IPS-18a (cell line): Measurements from ENCODE around the gene STAU1.
"Not testable (repeated sequence)": the region's sequence is repeated elsewhere in the genome, so short reads cannot be mapped to it uniquely, and the experiment has no call there.

Experiments used
- H3K27ac ChIP-seq: one replicate; pipeline ENCODE4 v1.5.1; 2013; ENCODE audit warnings: low read length
- H3K27me3 ChIP-seq: one replicate; pipeline ENCODE4 v1.6.1; 2013; ENCODE audit warnings: mild to moderate bottlenecking, low read length; ENCODE audit not compliant: control insufficient read depth, insufficient read depth
- H3K36me3 ChIP-seq: one replicate; pipeline ENCODE4 v1.6.1; 2013; ENCODE audit warnings: low read depth, low read length; ENCODE audit not compliant: control insufficient read depth
- H3K4me1 ChIP-seq: one replicate; pipeline ENCODE4 v1.6.1; 2013; ENCODE audit warnings: low read depth, low read length; ENCODE audit not compliant: control insufficient read depth
- H3K4me3 ChIP-seq: one replicate; pipeline ENCODE4 v1.5.1; 2013; ENCODE audit warnings: low read length
- H3K9ac ChIP-seq: one replicate; pipeline ENCODE4 v1.6.1; 2013; ENCODE audit warnings: mild to moderate bottlenecking, low read length, moderate library complexity
- H3K9me3 ChIP-seq: one replicate; pipeline ENCODE4 v1.6.1; 2013; ENCODE audit warnings: low read depth, low read length; ENCODE audit not compliant: control insufficient read depth

The STAU1 gene

DNA sequence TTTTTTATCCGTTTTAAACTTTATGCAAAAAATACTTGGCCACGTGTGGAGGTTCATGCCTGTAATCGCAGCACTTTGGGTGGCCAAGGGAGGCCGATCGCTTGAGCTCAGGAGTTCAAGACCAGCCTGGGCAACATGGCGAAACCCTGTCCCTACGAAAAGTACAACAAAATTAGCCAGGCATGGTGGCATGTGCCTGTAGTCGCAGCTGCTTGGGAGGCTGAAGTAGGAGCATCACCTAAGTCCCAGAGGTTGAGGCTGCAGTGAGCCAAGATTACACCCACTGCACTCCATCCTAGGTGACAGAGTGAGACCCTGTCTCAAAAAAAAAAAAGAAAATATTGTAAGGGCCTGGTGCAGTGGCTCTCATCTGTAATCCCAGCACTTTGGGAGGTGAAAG, 97.0 kb downstream of the STAU1 start:
- Histone ChIP-seq H3K9ac (no peak overlapping the region), H3K36me3 (peaks cover 99% of the 10 kb centered on the region), H3K4me3 (no peak overlapping the region), H3K4me1 (no peaks in the 10 kb centered on the region), H3K27me3 (no peaks in the 10 kb centered on the region), H3K27ac (no peak overlapping the region), H3K9me3 (no peaks in the 10 kb centered on the region)

DNA sequence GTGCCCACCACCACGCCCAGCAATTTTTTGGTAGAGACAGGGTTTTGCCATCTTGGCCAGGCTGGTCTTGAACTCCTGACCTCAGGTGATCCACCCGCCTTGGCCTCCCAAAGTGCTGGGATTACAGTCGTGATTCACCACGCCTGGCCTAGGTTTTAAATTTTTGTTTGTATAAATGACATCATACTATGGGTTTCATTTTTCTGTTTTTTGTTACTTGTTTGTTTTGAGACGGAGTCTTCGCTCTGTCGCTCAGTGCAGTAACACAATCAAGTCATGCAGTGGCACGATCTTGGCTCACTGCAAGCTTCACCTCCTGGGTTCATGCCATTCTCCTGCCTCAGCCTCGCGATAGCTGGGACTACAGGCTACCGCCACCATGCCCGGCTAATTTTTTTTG, 105.8 kb downstream of the STAU1 start:
- H3K9me3 ChIP-seq, H3K27me3 ChIP-seq, H3K4me3 ChIP-seq, H3K4me1 ChIP-seq, H3K27ac ChIP-seq, H3K9ac ChIP-seq: not testable (repeated sequence)
- peaks cover 96% of the 10 kb centered on the region for H3K36me3 ChIP-seq

GRCh38 chr20:49078310-49078709, 109.8 kb downstream of the STAU1 start:
- H3K4me1 ChIP-seq = no peaks in the 10 kb centered on the region
- no peaks in the 10 kb centered on the region for H3K9me3 ChIP-seq
- H3K4me3 ChIP-seq = no peak overlapping the region
- H3K36me3 ChIP-seq = peaks cover 95% of the 10 kb centered on the region
- H3K9ac ChIP-seq = no peak overlapping the region
- no peaks in the 10 kb centered on the region for H3K27me3 ChIP-seq
- H3K27ac ChIP-seq = no peak overlapping the region

DNA sequence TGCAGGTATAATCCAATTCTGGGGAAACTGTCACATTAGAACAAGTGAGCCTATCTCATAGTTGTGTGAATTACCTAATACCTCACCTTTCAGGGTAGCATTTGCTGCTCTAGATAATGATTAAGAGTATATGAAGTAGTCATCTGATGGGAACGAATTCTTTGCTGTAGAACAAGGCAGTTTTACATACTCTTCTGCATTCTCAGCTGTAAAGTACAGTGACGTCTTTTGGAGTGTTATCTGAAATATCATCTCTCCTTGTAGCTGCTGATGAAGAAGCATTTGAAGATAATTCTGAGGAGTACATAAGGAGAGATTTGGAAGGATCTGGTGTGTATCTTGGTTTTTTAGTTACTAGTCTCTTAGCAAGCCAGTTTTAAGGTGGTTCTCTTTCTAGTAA, 113.6 kb downstream of the STAU1 start:
- Histone ChIP-seq H3K4me1 (no peaks in the 10 kb centered on the region), H3K9ac (no peak overlapping the region), H3K36me3 (peaks cover 94% of the 10 kb centered on the region)

More for the DNA sequence above, 113.6 kb downstream of the STAU1 start:
- Histone ChIP-seq H3K27ac (no peak overlapping the region), H3K9me3 (no peaks in the 10 kb centered on the region), H3K4me3 (no peak overlapping the region), H3K27me3 (no peaks in the 10 kb centered on the region)
